ENCODE measurements around the gene CXXC4.

DNA sequence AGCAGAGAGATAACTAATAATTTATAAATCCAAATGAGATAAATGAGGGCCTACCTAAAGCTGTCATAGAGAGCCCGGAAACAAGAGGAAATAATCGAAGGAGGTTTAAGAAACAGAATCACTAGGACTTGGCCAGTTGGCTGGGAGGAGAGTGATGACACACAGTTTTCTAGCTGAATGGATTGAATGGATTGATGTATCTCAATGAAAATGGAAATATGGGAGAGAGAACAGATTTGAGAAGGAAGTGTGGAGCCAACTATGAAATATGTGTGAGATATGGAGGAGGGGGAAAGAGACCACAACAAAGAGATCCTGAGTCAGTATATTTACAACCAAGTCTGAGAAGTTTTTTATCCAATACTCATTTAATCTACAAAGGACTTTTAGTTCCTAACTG lies 35.7 kb upstream of the CXXC4 start:
- TF ChIP-seq POLR2A (IDR thresholded peaks at IDR 0.05) (no peak), CTCF (IDR thresholded peaks at IDR 0.05) (no peak)
